Activated naive CD4-positive, alpha-beta T cell treated with anti-CD3 and anti-CD28 coated beads, Interleukin-2, amount 50 U/mL, for 24 hours (primary cell): ENCODE data around the gene TXK.

Experiments
- H3K27ac Mint-ChIP-seq: one replicate; pipeline ENCODE4 v1.8.0; 2021; ENCODE audit warnings: mild to moderate bottlenecking, mixed read lengths
- H3K27me3 Mint-ChIP-seq: one replicate; pipeline ENCODE4 v1.8.0; 2021; ENCODE audit warnings: mixed read lengths
- H3K36me3 Mint-ChIP-seq: one replicate; pipeline ENCODE4 v1.8.0; 2021; ENCODE audit warnings: mixed read lengths
- H3K4me1 Mint-ChIP-seq: one replicate; pipeline ENCODE4 v1.8.0; 2021; ENCODE audit warnings: mixed read lengths
- H3K4me3 Mint-ChIP-seq: one replicate; pipeline ENCODE4 v1.8.0; 2021; ENCODE audit warnings: mild to moderate bottlenecking, mixed read lengths
- H3K9me3 Mint-ChIP-seq: one replicate; pipeline ENCODE4 v1.8.0; 2021; ENCODE audit warnings: mixed read lengths

Gene TXK

DNA sequence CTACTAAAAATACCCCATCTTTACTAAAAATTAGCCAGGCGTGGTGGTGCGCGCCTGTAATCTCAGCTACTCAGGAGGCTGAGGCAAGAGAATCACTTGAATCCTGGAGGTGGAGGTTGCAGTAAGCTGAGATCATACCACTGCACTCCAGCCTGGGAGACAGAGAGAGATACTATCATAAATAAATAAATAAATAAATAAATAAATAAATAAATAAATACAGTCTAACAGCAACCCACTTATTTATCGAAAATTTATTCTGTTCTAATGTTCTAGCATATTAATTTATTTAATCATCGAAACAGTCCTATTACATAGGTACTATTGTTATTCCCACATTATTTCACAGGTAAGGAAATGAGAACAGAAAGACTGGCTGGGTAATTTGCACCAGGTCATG is 18.2 kb upstream of the TXK start:
- H3K27ac Mint-ChIP-seq, result no peak overlapping the region
- H3K4me1 Mint-ChIP-seq, result no peaks in the 10 kb centered on the region
- H3K27me3 Mint-ChIP-seq, result no peaks in the 10 kb centered on the region
- peaks cover 24% of the 10 kb centered on the region for H3K36me3 Mint-ChIP-seq
- no peak overlapping the region for H3K4me3 Mint-ChIP-seq
- peaks cover 14% of the 10 kb centered on the region for H3K9me3 Mint-ChIP-seq

DNA sequence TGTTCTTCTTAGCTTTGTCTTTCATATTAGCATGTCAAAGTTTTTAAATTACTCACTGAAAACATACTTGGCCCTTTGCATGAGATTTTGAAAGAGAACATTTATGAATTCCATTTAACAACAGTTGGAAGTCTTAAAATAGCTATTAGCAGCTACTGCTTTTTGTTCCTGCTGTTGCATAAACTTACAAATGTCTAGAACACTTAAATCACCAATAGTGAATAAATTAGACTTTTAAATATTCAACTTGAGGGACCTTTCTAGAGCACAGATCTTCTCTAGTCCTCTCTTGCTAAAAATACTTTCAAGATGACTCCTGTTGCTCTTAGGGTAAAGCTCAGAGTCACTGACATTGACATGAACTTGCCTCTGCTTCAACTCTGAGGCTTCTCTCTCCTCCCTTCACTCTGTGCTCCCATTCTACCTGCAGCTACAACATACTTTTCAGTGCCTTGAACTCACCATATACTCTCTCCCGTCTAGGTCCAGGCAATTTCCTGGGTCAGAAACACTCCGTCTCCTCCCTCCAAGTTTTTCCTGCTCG is 15.8 kb upstream of the TXK start:
- Mint-ChIP-seq H3K9me3 (peaks cover 6% of the 10 kb centered on the region), H3K36me3 (peaks cover 12% of the 10 kb centered on the region)

GRCh38 chr4:48147621-48148020 is 13.6 kb upstream of the TXK start:
- no peaks in the 10 kb centered on the region for H3K27me3 Mint-ChIP-seq
- H3K27ac Mint-ChIP-seq, result no peak overlapping the region
- H3K4me3 Mint-ChIP-seq, result no peak overlapping the region
- H3K9me3 Mint-ChIP-seq, result no peaks in the 10 kb centered on the region
- peaks cover 3% of the 10 kb centered on the region for H3K36me3 Mint-ChIP-seq
- H3K4me1 Mint-ChIP-seq, result no peaks in the 10 kb centered on the region

More for the DNA sequence above, 15.8 kb upstream of the TXK start:
- Mint-ChIP-seq H3K4me3 (no peak overlapping the region), H3K27ac (no peak overlapping the region), H3K4me1 (no peaks in the 10 kb centered on the region), H3K27me3 (no peaks in the 10 kb centered on the region)

GRCh38 chr4:48141048-48141447 is 7.0 kb upstream of the TXK start:
- no peak overlapping the region for H3K4me3 Mint-ChIP-seq
- H3K4me1 Mint-ChIP-seq, result peaks cover 51% of the 10 kb centered on the region
- H3K27ac Mint-ChIP-seq, result no peak overlapping the region
- H3K36me3 Mint-ChIP-seq, result no peaks in the 10 kb centered on the region
- no peaks in the 10 kb centered on the region for H3K9me3 Mint-ChIP-seq
- H3K27me3 Mint-ChIP-seq, result no peaks in the 10 kb centered on the region

DNA sequence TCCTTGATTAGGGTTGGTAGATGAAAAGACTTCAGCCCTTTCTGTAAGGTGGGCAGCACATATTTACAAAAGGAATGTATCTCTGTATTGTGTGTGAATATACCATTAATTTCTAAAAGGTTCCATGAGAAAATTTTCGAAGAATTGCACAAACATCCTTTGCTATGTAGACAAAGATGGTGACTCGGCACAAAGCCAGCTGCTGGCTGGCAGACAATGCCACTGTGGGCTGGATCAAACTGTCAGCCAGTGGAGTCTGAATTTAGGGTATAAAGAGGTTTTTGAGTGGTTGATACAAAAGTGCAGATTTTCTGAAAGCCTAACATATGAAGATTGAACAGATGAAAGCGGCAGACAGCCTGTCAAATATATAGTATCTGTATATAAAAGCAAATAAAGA is 5.6 kb upstream of the TXK start:
- Mint-ChIP-seq H3K36me3 (no peaks in the 10 kb centered on the region), H3K27ac (peak overlapping the region; percentile 97), H3K9me3 (no peaks in the 10 kb centered on the region), H3K27me3 (no peaks in the 10 kb centered on the region), H3K4me1 (peaks cover 63% of the 10 kb centered on the region), H3K4me3 (peak overlapping the region; percentile 45)

GRCh38 chr4:48138936-48139335 is 4.9 kb upstream of the TXK start:
- Mint-ChIP-seq H3K9me3 (no peaks in the 10 kb centered on the region), H3K4me3 (peak overlapping the region; percentile 45), H3K36me3 (no peaks in the 10 kb centered on the region), H3K27ac (peak overlapping the region; percentile 97), H3K4me1 (peaks cover 71% of the 10 kb centered on the region), H3K27me3 (no peaks in the 10 kb centered on the region)

GRCh38 chr4:48138511-48138910 is 4.5 kb upstream of the TXK start:
- Mint-ChIP-seq H3K4me3 (peak overlapping the region; percentile 45), H3K27me3 (no peaks in the 10 kb centered on the region), H3K36me3 (no peaks in the 10 kb centered on the region), H3K9me3 (no peaks in the 10 kb centered on the region), H3K27ac (peak overlapping the region; percentile 97), H3K4me1 (peaks cover 75% of the 10 kb centered on the region)

- Mint-ChIP-seq H3K4me1 (peaks cover 76% of the 10 kb centered on the region), H3K9me3 (no peaks in the 10 kb centered on the region)
Measured at GRCh38 chr4:48137846-48138245, 3.8 kb upstream of the TXK start.

GRCh38 chr4:48133669-48134068 is 381 bp downstream of the TXK start:
- Mint-ChIP-seq H3K27ac (peak overlapping the region; percentile 100), H3K36me3 (no peaks in the 10 kb centered on the region), H3K4me1 (peaks cover 83% of the 10 kb centered on the region), H3K9me3 (no peaks in the 10 kb centered on the region), H3K27me3 (no peaks in the 10 kb centered on the region), H3K4me3 (peak overlapping the region; percentile 94)

More at GRCh38 chr4:48137846-48138245, 3.8 kb upstream of the TXK start:
- no peaks in the 10 kb centered on the region for H3K27me3 Mint-ChIP-seq
- H3K36me3 Mint-ChIP-seq, result no peaks in the 10 kb centered on the region
- peak overlapping the region; percentile 97 for H3K27ac Mint-ChIP-seq
- H3K4me3 Mint-ChIP-seq, result peak overlapping the region; percentile 45

DNA sequence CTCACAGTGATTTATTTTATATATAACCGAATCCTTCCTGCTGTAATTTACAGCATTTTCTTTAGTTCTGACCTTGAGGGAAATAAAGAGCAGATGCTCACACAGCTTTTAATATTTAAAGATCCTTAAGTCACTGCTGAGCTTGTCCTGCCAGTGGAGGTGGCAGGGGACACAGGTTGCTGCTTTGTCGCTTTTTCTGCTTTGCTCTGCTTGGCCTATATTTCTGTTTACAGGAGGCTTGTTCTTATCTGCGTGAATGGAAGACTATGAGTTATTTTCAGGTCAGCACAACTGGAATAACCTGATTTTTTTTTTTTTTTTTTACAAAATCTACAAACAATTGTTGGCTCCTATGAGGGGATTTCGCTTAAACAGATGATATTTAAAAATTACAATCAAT is 2.3 kb downstream of the TXK start:
- no peaks in the 10 kb centered on the region for H3K9me3 Mint-ChIP-seq
- H3K4me1 Mint-ChIP-seq, result peaks cover 82% of the 10 kb centered on the region
- H3K27ac Mint-ChIP-seq, result peak overlapping the region; percentile 100
- H3K4me3 Mint-ChIP-seq, result peak overlapping the region; percentile 94
- H3K27me3 Mint-ChIP-seq, result no peaks in the 10 kb centered on the region
- no peaks in the 10 kb centered on the region for H3K36me3 Mint-ChIP-seq

DNA sequence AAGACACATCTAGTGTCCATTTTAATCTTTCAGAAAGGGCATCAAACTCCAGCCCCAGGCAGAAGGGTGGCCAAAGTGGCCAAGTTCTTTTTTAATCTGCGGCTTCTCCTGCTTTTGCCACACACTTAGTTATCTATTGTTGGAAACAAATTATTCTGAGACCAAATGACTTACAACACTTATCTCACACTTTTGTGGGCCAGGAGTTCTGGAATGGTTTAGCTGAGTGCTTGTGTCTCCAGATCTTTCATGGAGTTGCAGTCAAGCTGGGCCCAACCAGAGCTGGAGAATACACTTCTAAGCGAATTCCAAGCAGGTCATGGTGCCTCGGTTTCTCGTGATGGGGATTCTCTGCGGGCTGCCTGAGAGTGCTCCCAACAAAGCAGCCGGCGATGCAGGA is 4.0 kb downstream of the TXK start:
- Mint-ChIP-seq H3K27me3 (no peaks in the 10 kb centered on the region), H3K27ac (peak overlapping the region; percentile 100), H3K9me3 (no peaks in the 10 kb centered on the region), H3K4me3 (peak overlapping the region; percentile 94), H3K36me3 (no peaks in the 10 kb centered on the region), H3K4me1 (peaks cover 84% of the 10 kb centered on the region)

GRCh38 chr4:48129307-48130014 is 4.6 kb downstream of the TXK start:
- H3K27me3 Mint-ChIP-seq, result no peaks in the 10 kb centered on the region
- peaks cover 84% of the 10 kb centered on the region for H3K4me1 Mint-ChIP-seq
- no peaks in the 10 kb centered on the region for H3K36me3 Mint-ChIP-seq

DNA sequence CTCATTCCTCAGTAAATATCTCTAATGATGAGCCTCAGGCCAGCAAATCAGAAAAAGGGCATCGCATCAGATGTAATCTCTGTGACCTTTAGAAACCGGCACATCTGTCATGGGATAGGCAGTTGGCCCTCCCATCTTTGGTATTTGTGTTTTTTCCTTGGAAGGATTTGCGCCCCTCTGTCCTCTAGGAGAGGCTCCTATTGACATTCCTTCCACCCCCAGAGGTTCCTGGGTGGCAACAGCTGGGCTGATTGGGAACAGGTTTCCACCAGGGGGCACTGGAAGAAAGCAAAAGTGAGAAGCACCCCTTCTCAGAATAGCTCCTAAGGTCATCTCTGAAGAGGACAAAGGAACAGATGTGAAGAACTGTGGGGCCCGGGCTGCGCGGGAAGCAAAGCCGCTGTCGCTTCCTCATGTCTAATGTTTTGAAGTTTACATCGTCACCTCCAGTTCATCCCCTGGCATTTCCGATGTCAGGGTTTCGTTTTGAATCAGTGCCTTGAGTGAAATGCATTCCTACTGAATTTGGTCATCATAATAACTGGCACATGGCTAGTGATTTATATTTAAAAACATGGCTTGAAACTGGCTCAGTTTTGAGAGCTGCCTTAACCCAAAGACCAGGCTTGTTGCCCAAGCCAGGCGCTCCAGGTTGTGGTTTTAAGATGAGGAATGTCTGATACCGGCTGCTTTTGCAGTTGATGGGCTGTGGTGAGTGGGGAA is 6.2 kb downstream of the TXK start:
- Mint-ChIP-seq H3K4me3 (peak overlapping the region; percentile 94), H3K36me3 (peaks cover 3% of the 10 kb centered on the region), H3K4me1 (peaks cover 88% of the 10 kb centered on the region), H3K9me3 (no peaks in the 10 kb centered on the region), H3K27me3 (no peaks in the 10 kb centered on the region), H3K27ac (peak overlapping the region; percentile 95)

More at GRCh38 chr4:48129307-48130014, 4.6 kb downstream of the TXK start:
- peak overlapping the region; percentile 94 for H3K4me3 Mint-ChIP-seq
- H3K27ac Mint-ChIP-seq, result peak overlapping the region; percentile 100
- no peaks in the 10 kb centered on the region for H3K9me3 Mint-ChIP-seq

- Mint-ChIP-seq H3K9me3 (no peaks in the 10 kb centered on the region), H3K27ac (peak overlapping the region; percentile 95), H3K4me1 (peaks cover 88% of the 10 kb centered on the region), H3K36me3 (peaks cover 3% of the 10 kb centered on the region), H3K4me3 (peak overlapping the region; percentile 94), H3K27me3 (no peaks in the 10 kb centered on the region)
Measured at GRCh38 chr4:48127231-48127630, 6.8 kb downstream of the TXK start.

- peaks cover 85% of the 10 kb centered on the region for H3K4me1 Mint-ChIP-seq
Measured at GRCh38 chr4:48126621-48127020, 7.4 kb downstream of the TXK start.

DNA sequence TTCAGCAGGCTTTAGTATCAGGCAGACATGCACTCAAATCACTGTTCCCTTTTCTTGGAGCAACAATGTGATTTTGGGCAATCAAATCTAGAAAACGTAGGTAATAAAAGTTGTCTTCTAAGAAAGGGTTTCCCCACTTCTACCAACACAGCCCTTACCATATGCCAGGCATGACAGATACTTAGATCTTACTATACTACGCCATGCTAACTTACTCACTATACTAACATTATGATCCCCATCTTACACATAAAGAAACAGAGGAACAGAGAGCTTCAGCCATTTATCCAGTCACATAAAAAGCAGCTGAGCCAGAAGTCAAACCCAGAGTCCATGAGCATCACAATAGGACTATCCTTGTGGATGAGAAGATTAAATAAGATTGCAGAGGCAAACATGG is 9.2 kb downstream of the TXK start:
- Mint-ChIP-seq H3K36me3 (peaks cover 3% of the 10 kb centered on the region), H3K9me3 (no peaks in the 10 kb centered on the region), H3K27me3 (no peaks in the 10 kb centered on the region), H3K4me1 (peaks cover 68% of the 10 kb centered on the region), H3K27ac (peak overlapping the region; percentile 95), H3K4me3 (no peak overlapping the region)

More at GRCh38 chr4:48126621-48127020, 7.4 kb downstream of the TXK start:
- peak overlapping the region; percentile 95 for H3K27ac Mint-ChIP-seq
- H3K9me3 Mint-ChIP-seq, result no peaks in the 10 kb centered on the region
- H3K36me3 Mint-ChIP-seq, result peaks cover 3% of the 10 kb centered on the region
- H3K27me3 Mint-ChIP-seq, result no peaks in the 10 kb centered on the region
- H3K4me3 Mint-ChIP-seq, result peak overlapping the region; percentile 94
